Measurements from ENCODE around the gene GGCX.
"Not testable (repeated sequence)": the region's sequence is repeated elsewhere in the genome, so short reads cannot be mapped to it uniquely, and the experiment has no call there.

Gene GGCX

DNA sequence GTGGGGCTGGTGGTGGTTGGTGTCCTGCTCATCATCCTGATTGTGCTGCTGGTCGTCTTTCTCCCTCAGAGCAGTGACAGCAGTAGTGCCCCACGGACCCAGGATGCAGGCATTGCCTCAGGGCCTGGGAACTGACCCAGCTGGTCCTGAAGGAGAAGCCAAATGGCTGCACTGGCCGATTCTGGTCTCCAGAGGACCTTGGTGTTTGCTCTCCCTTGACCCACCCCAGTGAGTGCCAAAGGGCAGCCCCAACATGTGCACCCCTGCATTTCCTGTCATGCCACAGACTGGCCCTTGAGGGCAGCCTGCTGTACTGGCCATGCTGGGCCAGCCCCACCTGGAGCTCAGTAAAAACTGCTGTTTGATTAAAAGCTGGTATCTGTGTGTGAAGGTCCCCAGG lies 31.7 kb upstream of the GGCX start:
- DNase-seq, result no peak

DNA sequence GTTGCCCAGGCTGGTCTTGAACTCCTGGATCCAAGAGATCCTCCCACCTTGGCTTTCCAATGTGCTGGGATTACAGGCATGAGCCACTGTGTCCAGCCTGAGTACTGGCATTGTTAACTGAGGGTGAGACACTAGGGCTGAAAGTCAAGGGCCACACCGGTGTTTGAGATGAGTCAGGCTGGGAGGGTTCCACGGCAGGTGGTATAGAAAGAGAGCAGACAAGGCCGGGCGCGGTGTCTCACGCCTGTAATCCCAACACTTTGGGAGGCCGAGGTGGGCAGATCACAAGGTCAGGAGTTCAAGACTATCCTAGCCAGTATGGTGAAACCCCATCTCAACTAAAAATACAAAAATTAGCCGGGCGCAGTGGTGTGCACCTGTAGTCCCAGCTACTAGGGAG lies 31.0 kb upstream of the GGCX start:
- not testable (repeated sequence) for DNase-seq

- DNase-seq, result no peak
Measured at GRCh38 chr2:85591563-85591962, 30.3 kb upstream of the GGCX start.

GRCh38 chr2:85590950-85591349 lies 29.7 kb upstream of the GGCX start:
- no peak for DNase-seq

DNA sequence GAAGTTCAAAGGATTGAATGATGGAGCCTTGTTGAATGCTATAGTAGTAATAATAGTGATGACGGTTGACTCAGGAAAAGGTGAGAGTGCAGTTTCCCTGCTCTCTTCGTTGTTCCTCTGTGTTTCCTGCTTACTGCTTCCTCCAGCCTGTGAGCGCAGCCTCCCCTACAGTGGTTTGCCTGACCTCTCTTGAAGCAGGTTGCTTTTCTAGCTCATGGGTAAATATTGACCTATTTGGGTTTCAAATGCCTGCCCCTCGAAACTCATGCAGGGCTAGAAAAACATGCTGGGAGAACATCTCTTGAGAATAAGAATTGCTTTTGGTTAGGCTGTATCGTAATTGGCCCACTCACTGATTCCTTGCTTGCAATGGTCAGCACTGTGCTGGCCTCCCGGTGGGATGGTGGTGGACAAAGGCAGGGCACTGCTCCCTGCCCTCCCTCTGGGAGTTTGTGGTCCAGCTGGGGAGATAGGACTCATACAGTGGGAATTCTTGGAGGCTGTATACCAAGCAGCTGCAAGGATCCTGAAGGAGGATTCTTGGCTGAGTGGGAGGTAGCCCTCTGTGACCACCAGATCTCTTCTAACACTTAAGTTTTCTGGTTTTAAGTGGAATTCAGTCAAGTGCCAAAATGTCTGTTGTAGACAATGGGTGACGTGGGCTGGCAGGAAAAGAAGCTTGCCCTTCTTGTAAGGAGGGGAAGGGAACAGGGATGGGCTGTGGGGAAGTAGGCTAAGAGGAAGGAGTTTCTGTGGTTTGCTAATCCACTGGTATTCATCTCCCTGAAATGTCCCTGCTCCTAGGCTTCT lies 28.9 kb upstream of the GGCX start:
- DNase-seq, result no peak

- DNase-seq, result no peak
Measured at GRCh38 chr2:85589181-85589580, 27.9 kb upstream of the GGCX start.

- no peak for DNase-seq
Measured at GRCh38 chr2:85588645-85589044, 27.4 kb upstream of the GGCX start.

- no peak for DNase-seq
Measured at GRCh38 chr2:85588236-85588635, 26.9 kb upstream of the GGCX start.

DNA sequence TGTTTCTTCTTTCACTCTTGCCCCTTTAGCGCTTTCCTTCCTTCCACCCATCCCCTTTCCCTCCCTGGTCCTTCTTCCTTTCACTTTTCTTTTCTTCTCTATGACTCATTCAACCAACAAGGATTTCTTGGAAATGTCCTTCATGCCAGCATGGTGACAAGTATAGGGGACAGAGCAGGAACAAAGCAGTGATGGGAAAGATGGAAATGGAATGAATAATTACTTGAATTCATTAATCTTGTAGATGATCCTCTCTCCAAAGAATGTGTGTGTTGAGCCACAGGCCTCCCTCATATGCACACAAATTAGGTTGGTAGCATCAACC lies 24.4 kb upstream of the GGCX start:
- no peak for DNase-seq

DNA sequence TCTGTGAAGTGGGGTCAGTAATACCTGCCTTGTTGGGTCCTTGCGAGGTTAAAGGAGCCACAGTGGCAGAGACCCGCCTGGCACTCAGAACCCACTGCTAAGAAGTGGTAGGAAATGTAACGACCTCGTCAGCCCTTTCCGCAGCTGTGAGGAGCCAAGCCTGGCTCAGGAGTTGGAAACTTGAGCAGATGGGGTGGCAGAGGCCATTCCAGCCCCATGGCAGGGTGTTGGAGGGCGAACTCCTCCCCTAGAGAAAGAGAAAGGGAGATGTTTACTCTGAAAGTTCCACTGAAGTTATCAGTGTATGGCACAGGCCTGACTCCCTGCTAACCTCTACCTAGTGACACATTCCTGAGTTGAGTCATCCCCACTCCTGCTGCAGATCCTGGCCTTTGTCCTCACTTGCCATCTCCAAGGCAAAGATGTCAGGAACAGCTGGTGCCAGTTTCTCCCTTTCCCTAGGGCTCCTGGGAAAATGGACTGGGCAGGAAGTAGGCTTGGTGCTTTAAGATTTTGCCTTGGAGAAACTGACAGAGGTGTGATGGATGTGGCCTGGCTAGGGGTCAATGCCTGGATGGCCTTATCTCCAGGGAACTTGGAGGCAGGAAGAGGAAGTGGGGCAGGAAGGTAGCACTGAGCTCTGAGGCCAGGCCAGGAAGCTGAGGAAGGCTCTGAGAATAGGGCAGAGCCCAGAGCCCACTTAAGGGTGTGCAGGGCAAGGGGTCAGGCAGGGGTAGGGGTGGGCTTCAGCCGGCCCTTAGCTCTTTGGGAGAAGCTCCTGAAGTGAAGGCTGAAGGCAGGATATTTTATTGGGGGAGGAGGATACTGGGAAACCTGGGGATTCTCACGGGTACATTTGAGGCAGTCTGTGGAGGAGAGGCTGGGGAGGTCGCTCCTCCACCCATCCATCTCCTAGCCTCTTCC lies 23.8 kb upstream of the GGCX start:
- no peak for DNase-seq

DNA sequence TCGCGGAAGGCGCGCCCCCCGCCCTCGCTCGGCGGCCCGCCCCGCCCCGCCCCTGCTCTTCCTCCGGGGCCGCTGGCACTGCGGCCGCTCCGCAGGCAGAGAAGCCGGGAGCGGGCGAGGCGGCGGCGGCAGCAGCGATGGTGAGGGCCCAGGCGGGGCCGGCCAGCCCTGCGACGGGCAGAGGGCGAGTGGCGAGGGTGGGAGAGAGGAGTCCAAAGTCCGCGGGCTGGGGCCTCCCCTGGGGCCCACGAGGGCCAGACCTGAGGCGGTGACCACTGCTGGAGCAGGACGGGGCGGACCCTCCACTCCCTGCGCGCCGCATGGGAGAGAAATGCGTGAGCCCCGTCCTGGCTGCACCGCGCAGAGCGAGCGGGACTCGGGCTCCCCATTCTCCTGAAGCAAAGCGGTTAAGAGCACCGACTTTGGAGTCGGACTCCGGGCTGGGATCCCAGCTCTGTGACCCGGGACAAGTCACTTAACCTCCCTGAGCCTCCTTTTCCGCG lies 23.1 kb upstream of the GGCX start, which contains the start of gene VAMP5:
Gene VAMP5 (plus strand): TSS at position 78 of the 503 bp plus-strand sequence. CDS start 60 bp downstream, at position 138.
- DNase-seq, result no peak

DNA sequence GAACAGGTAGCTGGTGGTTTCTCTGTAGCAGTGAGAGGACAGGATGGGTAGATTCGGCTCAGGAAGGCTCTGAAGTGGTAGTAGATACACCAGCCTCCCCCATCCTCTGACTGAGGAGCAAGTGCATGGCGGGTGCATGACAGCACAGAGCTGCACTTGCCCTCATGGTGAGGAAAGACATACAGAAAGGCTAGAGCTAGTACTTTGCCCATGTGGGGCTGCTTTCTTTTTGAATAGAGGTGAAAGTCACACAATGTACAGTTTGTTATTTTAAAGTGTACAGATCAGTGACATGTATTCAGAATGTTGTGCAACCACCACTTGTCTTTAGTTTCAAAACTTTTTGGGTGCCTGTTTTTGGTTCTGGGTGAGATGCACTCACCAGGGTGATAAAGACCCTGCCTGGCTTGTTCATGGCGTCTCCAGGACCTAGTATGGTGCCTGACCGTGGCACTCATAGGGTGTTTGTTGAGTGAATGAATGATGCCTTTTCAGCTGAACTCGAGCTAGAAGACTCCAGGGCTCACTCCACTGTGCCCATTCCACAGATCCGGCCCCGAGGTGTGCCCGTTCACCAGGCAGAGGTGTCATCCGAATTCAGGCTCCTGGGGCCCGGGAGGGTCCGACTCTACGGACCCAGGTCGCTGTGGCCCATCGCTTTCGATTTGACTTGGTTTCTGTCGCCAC lies 22.5 kb upstream of the GGCX start:
- DNase-seq, result no peak

DNA sequence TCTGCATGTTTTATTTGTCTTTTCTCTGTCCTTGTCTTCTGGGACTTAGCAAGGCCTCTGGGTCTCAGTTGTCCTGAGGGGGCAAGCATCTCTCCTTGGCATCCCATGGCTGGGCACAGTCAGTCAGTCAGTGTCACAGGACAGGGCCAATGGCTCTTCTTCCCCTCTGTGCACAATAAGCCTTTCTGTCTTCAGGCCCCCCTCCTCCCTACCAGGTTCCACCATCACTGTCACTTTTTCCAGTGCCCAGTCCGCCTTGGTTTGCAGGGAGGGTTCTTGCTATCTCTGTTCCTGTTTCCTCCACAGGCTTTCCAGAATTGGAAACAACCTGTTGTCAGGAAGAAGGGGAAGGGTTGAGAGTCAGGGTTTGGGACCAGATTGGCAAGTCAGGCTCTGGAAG lies 21.2 kb upstream of the GGCX start:
- no peak for DNase-seq

GRCh38 chr2:85580206-85580605 lies 18.9 kb upstream of the GGCX start:
- DNase-seq, result no peak

DNA sequence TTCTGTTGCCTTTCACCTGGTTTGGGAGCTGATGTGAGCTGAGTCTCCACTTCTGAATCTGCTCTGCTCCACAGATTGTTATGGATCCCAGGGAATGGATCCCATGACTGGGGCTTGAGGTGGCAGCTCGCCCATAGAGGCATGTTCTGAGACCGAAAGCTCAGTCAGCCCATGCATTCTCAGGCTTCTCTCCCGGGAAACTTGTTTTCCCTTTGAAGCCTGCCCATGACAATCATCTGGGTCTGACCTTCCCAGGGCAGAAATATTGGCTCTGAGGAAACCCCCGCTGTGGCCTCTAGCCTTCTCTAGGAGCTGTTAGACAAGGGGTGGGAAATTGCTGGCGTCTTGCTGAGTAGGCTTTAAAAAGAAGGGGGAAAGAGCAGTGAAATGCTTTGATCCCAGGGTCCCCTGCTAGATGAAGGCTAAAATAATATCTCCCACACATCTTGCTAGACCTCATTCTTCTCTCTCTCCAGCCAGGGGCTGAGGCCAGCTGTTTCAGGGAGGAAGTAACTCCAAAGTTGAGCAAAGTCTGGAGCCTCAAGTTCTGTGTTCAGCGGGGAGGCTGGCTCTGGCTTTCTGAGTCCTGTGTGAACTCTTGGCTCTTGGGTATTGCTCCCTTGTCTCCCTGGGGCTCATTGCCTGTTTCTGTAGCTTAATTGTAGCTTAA lies 18.1 kb upstream of the GGCX start:
- DNase-seq, result no peak

DNA sequence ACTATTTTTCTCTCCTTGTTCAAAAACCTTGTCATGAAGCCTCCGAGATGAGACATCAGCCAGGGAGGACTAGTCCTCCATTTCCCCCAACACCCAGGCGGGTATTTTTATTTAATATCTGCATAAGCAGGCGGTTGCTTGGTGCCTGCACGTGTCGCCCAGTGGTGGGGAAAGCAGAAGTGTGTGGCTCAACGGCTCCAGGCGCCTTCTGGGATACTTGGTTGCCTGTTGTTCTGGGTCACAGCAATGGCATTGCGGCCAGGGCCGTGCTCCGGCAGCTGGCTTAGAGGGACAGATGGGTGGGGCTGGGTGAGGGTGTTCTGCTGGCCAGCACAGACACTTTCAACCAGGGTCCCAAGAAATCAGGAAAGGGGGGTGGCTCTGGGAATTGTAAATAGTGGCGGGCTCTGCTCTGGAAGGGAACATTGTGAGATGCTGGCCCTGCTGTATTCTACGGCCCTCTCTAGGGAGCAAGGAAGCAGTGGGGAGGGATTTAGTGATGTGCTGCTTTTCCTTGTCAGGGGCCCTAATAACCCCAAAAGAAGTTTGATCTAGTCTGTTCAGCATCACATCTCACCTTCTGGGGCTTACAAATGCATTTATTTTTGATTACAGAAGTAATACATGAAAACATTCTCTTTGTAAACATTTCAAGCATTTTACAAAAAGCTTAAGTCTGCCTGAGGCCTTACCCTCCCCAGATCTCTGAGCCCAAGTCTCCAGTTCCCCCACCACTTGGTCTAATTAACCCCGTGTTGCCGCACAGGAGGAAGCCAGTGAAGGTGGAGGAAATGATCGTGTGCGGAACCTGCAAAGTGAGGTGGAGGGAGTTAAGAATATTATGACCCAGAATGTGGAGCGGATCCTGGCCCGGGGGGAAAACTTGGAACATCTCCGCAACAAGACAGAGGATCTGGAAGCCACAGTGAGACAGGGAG lies 17.2 kb upstream of the GGCX start:
- no peak for DNase-seq

DNA sequence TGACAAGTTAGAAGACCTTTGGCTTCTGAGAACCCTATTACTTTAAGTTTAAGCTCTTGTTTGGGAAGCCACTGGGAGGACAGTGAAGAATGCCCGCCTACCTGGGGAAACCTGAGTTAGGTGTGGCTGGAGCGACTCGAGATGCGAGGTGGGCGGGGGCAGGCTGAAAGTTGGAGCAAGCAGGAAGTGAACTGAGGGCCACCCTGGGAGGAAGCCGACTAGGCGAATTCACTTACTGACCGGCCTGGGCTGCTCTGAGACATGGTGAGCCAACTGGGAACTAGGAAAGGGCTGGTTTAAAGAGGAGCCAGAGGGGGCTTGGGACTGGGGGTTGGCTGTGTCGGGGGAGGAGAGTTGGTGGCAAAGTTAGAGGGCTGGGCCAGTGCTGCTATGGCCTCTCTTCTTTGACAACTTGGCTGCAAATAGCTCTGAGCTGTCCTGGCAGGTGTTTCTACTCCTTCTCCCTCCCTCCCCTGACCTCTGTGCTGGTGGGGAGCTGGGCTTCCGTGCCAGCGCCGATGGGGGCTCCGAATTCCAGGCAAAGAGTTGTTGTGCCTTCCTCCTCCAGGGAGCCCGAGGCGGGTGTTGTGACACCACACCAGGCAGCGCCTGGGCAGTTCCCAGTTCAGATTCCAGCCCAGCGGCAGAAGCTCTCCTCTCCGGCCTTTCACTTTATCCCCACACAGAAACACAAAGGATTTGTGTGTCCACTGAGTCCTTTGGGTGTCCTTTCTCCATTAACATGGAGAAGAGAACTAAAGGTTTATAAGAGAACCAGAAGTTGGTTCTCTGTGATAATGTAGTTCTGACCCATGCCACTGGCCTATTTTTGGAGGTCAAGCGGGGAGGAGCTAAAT lies 16.3 kb upstream of the GGCX start, which contains the start of gene VAMP8:
Gene VAMP8 (plus strand): TSS at position 201 of the 857 bp plus-strand sequence. CDS start 61 bp downstream, at position 262.
- no peak for DNase-seq

- no peak for DNase-seq
Measured at GRCh38 chr2:85577063-85577385, 15.7 kb upstream of the GGCX start.

- DNase-seq, result no peak
Measured at GRCh38 chr2:85575739-85576138, 14.4 kb upstream of the GGCX start.

DNA sequence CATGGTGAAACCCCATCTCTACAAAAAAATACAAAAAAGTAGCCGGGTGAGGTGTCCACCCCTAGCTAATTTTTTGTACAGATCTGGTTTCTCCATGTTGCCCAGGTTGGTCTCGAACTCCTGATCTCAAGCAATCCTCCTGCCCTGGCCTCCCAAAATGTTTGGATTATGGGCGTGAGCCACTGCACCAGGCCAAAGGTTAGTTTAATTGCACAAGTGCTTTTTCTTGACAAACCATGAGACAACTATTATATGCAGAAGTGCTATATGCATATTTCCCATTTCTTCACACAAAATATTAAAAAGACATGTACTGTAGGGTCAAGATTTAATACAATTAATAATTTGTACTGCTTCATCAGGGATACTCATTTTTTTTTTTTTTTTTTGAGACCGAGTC lies 5.0 kb upstream of the GGCX start:
- no peak for DNase-seq

DNA sequence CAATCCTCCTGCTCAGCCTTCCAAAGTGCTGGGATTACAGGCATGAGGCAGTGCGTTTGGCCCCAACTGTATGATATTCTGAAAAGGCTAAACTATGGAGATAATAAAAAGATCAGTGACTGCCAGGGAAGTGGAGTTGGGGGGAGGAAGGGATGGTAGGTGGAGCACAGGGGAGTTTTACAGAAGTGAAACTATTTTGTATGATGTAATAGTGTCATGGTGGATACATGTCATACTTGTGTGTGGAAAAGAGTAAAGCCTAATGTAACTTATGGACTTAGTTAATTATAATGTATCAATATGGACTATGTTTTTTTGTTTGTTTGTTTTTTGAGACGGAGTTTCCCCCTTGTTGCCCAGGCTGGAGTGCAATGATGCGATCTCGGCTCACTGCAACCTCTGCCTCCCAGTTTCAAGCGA lies 2.9 kb upstream of the GGCX start:
- no peak for DNase-seq

Data from NCI-H2081 (cell line).